Measurements from ENCODE around the gene CCDC137.
A peak's percentile ranks its signal among the peaks of the same experiment; 100 is the strongest.

The CCDC137 gene

DNA sequence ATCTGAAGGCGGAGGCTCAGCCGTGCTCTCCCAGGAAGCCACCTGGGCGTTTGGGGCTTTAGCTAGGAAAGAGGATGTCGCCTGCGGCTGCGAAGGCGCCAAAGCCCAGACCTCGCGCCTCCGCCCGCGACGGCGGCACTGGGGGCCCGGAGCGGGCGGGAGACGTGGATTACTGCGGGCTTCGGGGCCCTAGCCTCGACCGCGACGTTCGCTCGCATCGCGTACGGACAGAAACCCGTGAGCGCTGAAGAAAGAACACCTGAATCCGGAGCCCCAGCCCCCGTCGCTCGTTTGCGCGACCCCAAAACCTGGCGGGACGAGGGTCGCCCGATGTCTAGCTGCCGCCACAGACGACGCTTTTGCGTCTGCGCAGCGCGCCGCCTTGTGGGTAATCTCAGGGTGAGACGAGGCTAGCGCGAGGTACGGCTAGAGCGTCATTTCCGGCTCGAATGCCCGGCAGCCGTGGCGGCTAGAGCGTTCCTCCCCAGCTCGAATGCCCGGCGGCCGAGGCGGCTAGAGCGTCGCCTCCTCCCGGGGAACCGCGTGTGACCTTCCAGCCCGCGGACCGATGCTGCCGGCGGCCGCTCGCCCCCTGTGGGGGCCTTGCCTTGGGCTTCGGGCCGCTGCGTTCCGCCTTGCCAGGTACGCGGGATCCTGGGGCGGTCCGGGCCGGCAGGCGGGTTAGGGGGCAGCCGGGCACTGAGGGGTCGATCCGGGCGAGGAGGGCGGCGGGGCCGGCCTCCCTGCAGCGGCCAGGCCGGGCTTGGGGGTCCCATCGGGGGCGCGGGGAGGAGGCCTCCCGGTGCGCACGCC, 36.6 kb downstream of the CCDC137 start, which contains the start of gene MRPL12:
TSS of gene MRPL12 (plus strand) at position 434 of the 813 bp plus-strand sequence. CDS start at position 569, 135 bp downstream.
- DNase-seq: peak; percentile 97

DNA sequence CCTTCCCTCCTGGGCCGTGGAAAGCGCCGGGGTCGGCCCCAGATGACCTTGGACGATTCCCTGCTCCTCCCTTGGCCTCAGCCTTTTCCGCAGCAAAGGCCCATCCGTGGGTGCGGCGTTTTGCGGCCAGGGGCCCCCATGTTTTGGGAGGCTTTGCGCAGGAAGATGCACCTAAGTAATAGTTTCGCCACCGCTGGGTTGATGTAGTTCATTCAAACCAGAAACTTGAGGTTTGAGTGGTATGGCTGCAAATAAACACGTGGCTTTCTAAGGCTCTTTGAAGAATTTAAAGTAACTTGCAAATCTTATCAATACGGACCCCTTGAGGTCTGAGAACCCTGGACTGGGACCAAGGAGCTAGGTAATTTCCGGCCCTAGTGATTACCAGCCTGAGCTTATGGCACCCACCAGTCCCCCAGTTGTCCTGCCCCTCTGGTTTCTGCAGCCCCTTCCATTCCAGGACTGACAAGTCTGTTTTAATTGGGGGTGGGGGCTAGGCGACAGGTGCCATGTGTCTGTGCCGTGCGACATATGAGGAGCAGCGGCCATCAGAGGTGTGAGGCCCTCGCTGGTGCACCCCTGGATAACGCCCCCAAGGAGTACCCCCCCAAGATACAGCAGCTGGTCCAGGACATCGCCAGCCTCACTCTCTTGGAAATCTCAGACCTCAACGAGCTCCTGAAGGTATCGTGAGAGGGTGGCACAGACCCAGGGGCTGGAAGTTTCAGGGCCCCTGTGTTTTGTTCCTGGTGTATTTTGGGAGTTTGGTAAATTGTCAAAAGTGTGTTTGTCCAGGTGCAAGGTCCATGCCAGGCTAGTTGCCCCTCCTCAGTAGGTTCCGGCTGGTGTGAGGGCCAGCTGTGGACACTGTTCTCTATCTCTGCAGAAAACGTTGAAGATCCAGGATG, 37.5 kb downstream of the CCDC137 start:
- no peak for DNase-seq

DNA sequence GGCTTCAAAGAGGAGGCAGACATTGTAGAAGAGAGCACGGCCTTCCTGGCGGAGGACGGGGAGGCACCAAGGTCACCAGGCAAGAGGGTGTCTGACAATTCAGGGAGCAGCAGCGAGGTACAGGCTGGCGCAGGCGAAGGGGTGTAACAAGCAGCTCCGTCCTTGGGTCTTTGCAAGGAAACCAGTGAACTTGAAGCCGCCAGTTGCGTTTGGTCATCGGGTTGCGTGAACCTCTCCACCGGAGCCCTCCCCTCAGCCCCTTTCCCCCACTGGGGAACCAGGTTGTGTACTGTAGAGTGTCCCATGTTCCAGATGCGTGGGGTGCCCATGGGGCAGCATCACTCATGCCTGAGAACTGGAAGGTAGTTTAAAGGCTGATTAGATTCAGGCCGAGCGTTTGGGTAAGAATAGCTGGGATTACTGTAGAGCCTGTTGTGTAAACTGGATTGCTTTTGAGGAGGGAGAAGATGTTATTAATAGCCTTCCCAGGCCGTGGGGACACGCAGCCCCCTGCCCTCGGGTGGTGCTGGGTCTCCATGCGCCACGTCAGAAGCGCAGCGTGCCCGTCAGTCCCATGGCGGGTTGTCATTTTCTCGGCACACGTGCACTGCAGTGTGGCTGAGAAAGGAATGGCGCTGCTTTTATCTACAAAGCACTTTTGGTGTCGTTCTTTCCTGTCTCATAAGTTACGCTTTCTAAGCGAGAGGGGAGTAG, 39.1 kb downstream of the CCDC137 start:
- DNase-seq: peak; percentile 59

DNA sequence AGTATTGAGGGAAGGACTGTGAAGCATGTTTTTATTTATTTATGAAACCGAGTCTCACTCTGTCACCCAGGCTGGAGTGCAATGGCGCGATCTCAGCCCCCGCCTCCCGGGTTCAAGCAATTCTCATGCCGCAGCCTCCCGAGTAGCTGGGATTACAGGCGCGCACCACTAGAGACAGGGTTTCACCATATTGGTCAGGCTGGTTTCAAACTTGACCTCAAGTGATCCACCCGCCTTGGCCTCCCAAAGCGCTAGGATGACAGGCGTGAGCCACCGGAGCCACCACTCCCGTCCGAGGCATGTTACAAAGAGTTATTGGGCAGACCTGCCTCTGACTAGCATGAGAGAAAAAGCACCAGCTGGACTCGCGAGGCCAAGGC, 39.7 kb downstream of the CCDC137 start:
- no peak for DNase-seq

DNA sequence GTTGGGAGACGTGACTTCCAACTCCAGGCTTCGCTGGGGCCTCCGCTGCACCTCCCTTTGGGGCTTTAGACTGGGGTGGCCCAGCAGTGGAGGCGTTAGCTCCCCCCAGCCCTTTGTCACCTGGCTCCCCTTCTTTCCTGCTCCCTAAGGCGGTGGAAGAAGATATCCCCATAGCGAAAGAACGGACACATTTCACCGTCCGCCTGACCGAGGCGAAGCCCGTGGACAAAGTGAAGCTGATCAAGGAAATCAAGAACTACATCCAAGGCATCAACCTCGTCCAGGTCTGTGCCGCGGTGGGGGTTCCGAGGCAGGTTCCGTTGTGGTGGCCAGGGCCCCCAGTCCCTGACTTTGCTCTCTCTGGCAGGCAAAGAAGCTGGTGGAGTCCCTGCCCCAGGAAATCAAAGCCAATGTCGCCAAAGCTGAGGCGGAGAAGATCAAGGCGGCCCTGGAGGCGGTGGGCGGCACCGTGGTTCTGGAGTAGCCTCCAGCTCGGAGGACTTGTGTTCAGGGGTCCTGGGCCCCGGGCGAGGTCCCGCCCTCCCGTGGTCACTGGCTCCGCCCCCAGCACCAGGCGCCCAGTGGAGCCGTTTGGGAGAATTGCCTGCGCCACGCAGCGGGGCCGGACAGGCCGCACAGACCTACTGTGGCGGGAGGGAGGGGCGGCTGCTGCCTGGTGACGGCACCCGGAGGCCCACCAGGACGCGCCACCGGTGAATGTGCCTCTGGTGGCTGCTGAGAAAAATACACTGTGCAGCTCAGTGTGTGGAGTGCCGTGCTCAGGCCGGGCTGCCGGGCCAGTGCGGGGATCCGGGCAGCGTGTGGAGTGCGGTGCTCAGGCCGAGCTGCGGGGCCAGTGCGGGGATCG, 40.5 kb downstream of the CCDC137 start:
- DNase-seq: peak; percentile 60

DNA sequence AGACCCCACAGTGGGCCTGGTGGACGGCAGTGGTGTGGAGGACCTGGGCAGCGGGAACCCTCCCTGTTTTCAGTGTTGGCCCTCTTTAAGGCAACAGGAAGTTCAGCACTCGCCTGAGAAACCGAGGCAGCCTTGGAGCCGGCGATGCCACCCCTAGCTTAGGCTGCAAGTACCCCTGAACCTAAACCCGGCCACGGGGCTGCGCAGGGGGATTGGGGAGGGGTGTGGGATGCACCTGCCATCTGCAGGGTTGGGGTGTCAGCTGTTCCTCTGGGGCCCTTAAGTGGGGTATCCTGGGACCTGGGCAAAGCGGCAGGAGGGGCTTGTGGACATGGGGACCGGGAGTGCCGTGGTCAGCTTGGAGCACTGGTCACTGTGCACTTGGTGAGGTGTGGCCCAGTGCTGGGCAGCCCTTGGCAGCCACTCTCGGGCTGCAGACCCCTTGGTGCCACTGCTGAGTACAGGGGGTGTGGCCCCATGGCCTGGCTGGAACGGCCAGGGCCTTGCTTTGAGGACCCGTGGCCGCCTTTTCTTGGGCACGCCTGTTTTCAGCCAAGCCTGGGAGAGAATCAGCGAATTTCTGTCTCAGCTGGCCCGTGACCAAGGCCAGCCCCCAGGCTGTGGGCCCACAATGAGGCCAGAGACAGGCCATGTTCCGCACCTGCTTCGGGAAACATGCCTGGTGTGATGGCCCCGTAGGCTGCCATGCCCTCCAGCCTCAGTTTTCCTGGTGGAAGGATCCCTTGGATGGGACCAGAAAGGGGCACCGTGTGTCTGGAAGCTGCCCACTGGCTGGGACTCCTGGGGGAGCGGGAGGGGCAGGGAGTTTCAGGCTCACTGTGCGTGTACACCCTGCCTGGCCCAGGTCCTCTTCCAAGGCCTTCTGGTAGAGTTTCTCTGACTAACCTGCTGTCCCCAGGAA, 41.4 kb downstream of the CCDC137 start:
- peak; percentile 61 for DNase-seq

DNA sequence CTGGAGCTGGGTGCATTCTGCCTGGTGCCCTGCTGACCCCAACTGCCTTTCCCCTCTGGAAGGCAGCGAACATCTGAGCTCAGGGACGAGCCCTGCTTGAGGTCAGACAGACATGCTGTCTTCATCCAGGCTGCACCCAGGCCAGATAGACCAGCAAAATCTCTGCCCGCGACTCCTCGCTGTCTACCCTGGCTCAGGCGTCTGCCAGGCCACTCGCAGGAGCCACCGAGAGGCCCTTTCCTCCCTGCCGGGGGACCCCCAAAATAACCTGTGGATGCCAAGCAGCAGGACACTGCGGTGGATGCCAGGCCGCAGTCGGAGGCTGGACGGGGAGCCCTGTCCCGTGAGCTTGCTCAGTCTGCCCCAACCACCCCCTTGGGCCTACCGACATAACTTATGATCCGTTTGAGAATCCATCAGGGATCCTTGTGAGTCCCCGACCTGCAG, 42.2 kb downstream of the CCDC137 start:
- DNase-seq: peak; percentile 58

DNA sequence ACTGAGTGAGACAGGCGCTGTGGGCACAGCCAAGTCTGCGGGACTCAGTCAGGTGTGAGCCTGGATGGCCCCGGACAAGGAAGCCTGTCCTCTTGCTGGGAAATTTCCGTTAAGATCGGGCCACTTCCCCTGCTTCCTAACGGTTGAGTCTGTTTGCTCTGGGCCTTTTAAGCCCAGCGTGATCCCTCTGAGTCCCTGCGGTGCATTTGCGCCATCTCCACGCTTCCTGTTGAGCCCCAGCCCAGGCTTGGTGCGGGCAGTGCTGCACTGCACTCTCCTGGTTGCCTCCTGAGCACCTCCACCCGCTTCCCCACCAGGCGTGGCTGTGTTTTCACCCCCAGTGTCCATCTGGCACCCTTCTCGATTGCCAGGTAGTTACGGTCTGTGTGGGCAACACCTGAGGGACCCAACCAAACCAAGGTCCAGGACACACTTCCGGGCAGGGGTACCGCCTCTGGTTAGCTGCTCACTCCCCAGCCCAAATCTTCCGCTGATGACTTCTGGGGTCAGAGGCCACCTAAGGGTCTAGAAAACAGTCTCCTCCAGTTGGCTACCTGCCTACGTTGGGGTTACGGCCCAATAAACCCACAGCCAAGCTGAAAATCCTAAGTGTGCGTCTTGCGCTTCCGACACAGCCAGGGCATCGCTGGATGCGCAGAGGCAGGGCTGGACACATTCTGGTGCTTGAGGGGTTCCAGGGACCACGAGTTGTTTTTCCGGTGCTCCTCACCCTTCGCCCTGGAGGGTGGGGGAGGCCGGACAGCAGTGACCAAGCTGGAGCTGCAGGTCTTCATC, 44.2 kb downstream of the CCDC137 start:
- no peak for DNase-seq

DNA sequence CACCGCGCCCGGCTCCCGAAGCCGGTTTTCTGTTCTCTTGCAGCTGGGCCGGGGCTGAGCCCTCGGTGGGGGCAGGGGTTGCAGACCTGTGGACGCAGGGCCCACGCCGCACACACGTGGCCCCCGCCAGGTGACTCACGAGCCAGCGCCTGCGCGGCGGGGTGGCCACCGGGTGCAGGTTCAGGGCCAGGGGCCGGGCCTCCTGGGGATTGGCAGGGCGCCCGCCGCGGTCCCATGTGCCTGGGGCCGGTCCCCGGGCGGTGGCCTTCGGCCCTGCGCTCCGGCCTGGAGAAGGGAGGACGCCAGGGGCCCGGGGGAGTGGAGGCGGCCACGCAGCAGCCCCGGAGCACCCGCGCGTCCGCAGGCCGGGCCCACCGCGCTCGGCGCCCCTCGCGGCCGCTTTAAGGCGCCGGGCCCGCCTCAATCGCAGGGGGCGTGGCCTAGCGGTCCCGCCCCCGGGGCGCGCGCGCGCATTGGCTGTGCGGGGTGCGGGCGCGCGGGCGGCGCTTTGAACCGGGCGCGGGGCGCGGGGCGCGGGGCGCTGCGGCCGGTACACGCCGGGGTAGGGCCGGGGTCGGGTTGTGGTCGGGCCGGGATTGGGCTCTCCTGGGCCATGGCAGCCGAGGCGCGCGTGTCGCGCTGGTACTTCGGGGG, 45.4 kb downstream of the CCDC137 start, which contains the start of gene SLC25A10:
TSS of gene SLC25A10 (plus strand) at position 471 of the 654 bp plus-strand sequence. CDS start at position 614, 143 bp downstream.
- peak; percentile 93 for DNase-seq

DNA sequence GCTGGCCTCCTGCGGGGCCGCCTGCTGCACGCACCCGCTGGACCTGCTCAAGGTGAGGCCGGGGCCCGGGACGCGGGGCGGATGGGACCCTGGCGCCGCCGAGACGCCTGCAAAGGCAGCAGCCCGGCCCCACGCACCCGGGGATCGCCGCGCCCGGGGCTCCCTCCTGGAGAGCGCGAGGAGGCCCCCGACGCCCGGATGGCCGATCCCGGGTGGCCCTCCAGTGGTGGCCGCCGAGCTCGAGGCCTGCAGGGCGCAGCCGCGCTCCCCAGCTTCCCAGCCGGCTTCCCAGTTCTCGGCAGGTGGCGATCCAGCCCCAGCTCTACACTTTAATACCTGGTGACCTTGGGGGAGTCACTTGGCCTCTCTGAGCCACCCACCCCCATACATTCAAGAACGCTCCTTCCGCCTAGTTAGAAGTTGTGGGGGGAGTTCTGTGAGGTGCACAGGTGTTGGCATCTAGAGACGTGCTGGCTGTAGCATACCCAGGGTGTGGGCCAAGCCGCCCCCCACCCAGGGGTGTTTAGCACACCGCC, 46.0 kb downstream of the CCDC137 start:
- DNase-seq: no peak

DNA sequence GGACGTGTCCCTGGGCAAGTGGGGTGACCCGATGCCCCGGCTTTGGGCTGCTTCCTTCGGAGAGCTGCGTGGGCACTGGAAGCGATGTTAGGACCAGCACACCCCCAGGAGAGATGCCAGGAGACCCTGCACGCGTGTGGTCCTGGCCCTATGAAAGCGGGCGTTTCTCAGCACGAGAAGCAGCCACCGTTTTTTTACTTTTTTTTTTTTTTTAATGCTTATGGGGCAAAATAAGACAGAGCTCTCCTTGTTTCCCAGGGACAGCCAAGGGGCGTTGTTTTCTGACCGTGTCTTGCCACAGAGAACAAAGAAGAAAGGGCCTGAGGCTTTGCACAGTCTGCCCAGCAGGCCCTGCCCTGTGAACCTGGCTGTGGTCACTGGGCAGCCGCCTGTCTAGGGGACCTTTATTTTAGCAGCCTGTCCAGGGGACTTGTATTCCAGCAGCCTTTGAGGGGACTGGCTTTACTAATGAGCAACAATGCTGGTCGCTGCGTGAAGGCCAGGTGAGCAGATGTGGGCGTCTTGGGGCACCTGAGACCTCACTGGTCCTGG, 46.5 kb downstream of the CCDC137 start:
- peak; percentile 62 for DNase-seq

DNA sequence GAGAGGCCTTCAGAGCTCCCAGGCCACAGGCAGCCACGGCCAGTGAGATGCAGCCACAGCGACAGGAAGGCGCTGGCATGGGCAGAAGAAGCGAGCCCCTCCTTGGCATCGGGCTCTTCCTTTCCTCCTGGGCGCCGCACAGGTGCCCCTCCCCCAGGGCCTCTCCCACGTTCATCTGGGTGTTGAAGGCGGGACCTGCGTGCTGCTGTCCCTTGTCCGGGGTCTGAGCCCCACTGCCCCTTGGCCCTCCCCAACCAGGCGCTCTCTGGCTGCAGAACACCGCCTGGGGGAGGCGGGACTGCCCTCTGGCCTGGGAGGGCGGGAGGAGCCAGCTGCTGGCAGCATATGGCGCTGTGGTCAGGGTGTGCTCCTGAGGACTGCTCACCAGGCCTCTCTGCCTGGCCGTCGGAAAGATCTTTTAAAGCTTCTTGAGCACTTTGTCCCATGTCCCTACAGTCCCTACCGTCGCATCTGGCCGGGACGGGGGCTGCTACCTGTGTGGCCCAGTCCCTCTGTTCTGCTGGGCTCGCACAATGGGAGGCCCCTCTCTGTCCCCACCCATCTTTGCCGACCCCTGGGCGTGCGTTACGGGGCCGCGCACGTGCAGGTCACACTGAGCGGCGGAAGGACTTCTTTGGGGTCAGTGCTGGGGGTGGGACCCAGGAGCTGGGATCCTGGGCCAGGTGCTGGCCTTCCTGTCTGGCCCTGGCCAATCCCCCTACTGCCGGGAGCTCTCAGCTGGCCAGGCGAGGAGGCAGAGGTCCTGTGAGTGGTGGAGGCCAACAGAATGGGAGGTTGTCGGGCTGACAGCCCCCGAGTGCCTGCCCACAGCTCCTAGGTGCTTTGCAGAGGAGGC, 47.2 kb downstream of the CCDC137 start:
- DNase-seq: peak; percentile 62

DNA sequence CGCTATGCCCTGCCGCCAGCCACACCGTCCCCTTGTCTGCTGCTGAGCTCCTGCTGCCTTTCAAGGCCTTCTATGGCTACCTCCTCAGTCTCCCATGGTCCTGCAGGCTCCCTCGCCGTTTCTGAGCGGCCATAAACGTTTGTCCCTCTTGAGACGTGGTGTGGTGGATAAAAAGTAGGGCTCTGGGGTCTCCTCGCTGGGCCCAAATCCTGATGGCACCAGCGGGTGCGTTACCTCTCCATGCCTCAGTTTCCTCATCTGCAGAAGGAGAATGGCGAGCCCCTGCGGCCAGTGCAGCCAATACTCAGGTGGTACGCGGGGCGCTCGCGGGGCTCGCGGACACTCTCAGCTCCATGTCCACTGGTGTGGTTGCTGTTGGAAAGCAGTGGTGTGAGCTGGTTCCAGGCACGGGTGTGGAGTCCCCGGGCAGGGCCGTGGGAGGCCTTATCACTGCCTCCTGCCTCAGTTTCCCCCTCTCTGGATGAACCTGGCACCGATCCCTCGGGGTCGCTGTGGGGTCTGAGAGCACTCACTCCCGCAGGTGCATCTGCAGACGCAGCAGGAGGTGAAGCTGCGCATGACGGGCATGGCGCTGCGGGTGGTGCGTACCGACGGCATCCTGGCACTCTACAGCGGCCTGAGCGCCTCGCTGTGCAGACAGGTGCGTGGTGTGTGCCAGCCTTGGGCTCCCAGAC, 48.0 kb downstream of the CCDC137 start:
- DNase-seq: peak; percentile 62

DNA sequence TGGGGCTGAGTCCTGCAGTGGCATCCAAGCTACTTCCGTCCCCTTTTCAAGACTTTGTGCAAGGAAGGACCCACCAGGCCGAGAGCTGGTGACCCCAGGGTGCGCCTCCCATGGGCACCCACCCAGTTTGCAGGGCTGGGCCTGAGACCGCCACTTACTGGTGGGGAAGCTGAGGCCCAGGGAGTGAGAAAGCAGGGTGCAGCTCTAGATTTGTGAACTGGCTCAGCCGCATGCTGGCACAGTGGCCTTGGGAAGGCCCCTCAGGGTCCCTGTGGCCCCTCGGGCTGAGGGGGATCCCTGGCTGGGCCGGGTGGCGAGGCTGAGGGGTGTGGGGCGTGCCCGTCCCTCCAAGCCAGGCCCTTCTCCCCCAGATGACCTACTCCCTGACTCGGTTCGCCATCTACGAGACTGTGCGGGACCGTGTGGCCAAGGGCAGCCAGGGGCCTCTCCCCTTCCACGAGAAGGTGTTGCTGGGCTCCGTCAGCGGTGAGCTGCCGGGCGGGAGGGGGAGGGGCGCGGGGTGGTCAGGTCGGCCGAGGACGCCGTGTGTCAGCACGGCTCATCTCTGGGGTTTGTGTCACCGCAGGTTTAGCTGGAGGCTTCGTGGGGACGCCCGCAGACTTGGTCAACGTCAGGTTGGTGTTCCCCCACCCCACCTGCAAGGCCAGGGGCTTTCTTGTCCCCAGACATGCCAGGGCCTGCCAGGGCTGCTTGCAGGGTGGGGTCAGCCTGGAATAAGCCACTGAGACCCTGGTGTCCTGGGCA, 48.8 kb downstream of the CCDC137 start:
- peak; percentile 61 for DNase-seq

DNA sequence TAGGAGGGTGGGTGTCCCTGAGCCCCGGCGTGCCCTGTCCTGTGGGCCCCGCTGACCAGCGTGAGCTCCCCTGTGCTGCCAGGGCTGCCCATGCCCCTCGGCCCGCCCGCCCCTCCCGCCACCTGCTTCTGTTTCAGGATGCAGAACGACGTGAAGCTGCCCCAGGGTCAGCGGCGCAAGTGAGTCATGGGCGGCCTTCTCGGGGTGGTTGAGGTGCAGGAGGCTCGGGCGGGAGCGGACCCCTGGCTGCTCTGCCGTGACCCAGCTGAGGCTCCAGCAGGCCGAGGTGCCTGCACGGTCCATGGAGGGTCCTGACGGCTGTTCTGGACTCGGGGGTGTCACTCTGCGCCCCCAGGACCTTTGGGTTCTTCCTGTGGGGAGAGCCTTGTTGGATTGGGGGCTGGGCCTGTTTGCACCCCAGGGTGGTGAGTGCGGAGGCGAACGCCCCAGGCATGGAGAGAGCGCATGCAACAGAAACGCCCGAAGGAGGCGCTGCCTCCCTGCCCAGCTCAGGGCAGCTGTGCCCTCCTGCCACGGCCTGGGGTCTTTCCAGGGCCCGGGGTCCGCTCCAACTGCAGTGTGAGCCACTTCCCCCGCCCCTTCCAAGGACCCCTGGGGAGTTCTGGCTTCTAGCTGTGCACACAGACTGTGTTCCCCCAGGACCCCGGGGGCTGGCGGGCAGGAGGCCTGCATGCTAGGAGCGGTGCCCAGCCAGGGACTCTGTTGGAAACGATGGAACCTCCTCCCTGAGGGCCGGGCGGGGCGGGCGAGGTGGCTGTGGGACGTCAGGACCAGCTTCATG, 49.5 kb downstream of the CCDC137 start:
- peak; percentile 59 for DNase-seq

DNA sequence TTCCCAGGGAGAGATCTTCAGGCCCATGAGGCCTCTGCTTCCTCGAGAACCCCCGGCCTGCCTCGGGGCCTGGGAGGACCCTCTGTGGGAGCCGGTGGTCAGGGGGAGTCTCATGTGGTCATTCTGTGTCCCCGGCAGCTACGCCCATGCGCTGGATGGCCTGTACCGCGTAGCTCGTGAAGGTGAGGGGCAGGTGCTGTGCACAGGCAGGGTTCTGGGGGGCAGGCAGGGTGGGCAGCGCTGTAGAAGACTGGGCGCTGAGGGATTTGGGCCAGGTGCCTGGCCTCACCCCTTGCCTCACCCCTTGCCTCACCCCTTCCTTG, 50.1 kb downstream of the CCDC137 start:
- DNase-seq: peak; percentile 59

Data from activated effector memory CD4-positive, alpha-beta T cell treated with anti-CD3 and anti-CD28 coated beads, Interleukin-2, amount 50 U/mL, for 16 hours (primary cell).